RPMI7951 (cell line): ENCODE data around the gene ANKRD66. TPM values are rescaled to one million over a fixed set of nuclear protein-coding genes. Genes with fewer than 3 reads are reported as not detected.
A peak's percentile ranks its signal among the peaks of the same experiment; 100 is the strongest.
"Not testable (repeated sequence)": the region's sequence is repeated elsewhere in the genome, so short reads cannot be mapped to it uniquely, and the experiment has no call there.

ENCODE experiments used
- DNase-seq: peaks from one replicate; pipeline ENCODE4 v3.0.0-alpha.2; 2012; ENCODE audit warnings: low read depth
- total RNA-seq: library from RNA; depleted of rRNA; stranded (reverse); fragments of >200 nt; shearing (Covaris generic); gene quantifications from 2 replicates; pipeline ENCODE4 v1.2.3, GENCODE V29; 2014

ANKRD66 gene
- total RNA-seq, 1 experiment from 2014 or later = not detected

DNA sequence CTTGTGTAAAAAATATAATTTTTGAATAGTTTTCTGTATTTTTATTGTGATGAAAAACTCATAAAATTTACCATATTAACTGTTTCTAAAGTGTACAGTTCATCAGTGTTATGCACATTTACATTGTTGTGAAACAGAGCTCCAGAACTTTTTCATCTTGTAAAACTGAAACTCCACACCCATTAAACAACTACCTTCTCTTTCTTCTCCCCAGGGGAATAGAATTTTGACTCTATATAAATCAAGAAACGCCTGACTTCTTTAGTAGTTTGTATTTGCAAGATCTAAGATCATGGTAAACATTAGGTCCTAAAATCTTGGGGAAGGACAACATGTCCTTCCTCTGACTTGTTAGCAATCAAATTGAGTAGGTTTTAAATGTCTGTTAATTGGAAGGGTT is 9.1 kb downstream of the ANKRD66 start:
- no peak for DNase-seq

DNA sequence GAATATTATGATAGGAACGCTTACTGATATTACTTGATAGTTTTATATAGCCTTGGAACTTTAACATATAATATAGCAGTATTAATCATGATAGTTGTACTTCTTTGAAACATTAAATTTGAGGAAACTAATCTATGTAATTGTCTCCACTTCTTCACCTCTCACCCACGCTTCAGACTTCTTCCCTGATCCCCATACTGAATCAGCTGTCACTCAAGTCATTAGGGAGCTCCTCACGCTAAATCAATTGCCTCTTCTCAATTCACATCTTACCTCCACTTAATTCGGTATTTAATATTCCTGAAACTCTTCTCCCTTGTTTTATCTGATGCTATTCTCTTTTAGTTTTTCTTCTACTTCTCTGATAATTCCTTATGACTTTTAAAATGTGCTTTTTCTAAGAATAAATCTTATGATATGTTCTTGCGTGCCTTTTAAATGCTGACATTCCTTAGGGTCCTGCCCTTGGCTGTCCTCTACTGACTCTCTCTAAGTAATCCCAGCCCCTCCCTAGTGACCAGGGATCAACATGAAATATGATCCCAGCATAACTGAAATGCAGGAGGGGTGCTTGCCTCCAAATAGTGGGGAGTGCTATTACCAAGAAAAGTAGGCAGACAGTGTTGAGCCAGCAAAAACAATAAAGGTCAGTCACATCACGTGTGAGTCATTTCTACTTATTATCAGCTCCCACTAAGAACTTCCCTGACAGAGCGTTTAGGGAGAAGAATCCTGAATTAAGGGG is 9.9 kb downstream of the ANKRD66 start:
- no peak for DNase-seq

DNA sequence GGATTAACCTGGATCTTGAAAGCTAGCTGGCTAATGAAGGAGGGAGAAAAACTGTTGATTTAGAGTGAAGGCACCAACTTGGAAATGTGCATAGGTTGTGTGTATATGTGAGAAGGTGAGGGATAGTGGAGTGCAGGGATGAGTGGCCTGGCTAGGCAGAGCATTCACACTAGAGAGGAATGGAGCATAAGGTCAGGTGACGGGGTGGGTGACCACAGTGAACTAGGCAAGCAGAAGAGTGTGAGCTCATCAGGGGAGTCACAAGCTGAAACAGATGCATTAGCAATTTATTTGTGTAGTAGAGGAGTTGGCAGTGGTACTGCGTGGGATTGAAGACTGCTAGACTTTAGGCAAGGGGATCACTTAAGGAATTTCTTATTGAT is 10.5 kb downstream of the ANKRD66 start:
- DNase-seq = no peak

DNA sequence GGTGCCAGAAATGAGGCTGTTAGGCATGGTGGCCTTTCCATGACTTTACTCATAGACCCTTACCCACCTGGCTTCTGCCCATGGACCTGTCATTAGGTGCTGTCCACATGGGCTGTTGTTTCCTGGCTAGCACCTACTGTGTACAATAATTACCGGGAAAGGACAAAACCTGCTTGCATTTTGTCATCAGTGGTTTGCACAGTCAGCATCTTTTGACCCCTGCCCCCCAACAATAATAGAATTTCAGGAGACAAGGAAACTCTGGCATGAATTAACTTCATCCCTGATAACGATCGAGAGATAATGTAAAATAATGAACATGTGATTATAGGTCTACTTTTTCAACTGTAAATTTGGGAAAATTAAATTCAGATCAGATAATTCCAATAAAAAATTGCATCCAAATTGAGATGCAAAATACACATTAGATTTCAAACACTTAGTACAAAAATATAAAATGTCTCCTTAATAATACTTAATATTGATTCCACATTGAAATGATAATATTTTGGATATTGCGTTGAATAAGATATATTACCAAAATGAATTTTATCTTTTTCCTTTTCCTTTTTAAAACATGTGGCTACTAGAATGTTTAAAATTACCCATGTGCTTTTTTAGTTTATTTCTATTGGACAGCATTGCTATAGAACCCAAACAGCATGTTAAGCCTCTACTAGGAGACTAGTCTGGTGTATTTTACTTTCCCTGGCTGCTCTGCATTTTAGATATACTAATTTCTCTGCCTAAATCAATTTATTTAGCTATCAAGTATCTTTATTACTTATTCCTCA is 12.4 kb downstream of the ANKRD66 start:
- DNase-seq = no peak

DNA sequence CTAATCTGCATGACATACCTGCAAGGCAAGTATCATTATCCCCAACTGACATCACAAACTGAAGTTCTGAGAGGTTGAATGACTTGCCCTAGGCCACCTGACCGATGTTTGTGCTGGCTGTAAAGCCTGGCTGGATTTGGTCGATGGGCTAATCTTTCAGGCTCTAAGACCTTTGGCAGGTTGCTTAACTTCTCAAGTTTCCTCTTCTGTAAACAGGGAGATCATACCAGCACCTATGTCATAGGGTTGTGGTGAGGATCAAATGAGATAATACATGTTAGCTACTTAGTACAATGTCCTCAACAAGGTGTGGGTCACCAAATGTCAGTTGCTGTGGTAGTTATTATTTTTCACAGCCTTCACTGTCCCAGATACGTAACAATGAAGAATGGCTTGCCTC is 14.2 kb downstream of the ANKRD66 start:
- DNase-seq = no peak

DNA sequence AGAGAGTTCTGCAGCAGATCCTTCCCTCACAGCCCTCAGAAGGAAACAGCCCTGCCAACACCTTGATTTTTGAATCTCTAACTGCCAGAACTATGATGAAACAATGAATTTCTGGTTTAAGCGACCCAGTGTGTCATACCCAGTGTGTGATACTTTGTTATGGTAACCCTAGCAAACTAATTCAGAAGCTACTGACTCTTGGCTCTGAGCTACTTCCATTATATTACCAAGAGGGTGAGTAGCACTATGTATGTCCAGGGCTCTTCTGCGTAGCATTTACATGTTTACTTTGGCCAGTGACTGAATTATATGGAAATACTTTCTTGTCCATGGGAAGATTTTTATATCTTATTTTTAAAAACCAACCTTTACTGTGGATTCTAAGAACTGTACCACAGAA is 16.7 kb downstream of the ANKRD66 start:
- DNase-seq = no peak

DNA sequence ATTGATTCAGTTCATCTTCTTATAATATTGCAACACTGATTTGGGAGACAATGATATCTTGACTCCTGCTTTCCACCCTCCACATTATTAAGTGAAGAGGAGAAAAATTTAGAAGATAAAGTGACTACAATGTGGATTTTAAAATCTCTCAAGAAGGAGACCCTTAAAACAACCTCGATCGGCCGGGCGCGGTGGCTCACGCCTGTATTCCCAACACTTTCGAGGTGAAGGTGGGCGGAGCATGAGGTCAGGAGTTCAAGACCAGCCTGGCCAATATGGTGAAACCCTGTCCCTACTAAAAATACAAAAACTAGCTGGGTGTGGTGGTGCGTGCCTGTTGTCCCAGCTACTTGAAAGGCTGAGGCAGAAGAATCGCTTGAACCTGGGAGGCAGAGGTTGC is 17.5 kb downstream of the ANKRD66 start:
- DNase-seq = not testable (repeated sequence)

DNA sequence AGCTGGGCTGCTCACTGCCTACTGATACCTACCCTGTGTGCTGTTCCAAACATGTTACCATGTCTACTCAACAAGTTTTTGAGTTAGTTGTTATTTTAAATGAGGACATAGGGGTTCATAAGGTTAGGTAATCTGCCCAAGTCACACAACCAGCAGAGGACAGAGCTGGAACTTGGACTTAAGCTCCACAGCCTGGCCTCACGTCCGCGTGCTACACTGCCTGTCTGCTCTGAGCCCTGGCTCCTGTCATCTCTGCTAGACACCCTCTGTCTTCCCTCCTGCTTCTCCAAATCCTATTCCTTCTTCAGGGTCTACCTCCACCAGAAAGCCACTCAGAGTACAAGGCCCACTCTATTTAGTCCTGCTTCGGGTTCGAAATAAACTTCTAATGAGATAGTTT is 18.2 kb downstream of the ANKRD66 start:
- DNase-seq = no peak

DNA sequence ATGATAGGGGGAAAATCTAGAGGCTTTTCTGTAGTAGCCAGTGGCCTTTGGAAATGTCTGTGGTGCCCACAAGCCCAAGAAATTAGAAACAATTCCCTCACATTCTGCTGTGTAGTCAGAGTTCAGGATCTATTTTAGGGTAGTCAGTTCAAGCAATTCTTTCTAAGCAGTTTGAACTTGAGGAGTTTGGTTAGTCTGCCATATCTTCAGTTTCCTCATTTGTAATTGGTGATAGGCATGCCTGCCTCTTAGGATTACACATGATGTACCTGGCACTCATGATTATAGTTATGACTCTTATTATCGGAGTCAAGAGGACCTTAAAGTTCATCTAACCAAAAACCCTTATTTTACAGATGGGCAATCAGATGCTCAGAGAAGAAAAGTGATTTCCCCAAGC is 25.3 kb downstream of the ANKRD66 start:
- DNase-seq = no peak

DNA sequence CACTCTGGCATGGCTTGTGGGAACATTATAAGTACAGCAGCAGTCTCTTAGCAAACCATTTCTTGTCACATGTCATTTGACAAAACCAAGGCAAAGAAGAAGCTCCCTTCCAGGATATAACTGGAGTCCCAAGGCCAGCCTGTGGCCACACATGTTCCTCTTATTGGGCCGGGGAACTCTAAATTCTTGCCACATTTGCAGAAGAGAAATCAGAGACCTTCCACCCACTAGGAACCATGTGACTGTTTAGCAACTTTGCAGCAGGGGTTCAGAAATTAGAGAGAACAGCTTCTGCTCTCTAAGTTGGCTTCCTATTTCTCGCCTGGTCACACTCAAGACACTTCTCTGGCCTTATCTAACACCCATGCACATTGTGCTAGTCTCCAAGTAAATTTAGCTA is 26.0 kb downstream of the ANKRD66 start:
- DNase-seq = no peak

DNA sequence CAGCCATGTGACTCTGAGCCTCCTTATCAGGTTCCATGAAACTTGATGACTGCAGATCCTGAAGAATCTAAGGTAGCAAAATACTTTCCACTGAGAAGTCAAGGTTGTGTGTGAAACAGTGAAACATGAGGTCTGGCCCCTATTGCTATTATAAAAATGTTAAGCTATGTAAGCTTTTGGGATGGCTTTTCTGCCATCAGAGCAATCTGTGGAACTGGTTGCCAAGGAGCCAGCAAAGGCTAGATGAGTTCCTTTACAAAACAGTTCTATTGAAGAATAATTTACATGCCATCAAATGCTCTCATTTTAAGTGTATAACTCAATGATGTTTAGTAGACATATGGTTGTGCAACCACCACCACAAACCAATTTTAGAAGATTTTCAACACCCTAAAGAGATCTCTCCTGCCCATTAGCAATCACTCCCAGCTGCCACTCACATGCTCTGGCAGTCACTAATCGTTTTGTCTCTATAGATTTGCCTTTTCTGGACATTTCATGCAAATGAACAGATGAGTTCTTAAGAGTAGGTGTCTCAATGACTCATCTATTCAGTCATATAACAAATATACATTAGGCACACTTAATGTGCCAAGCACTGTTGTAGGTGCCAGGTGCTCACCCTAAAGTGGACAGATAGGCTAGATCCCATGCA is 26.6 kb downstream of the ANKRD66 start:
- no peak for DNase-seq

DNA sequence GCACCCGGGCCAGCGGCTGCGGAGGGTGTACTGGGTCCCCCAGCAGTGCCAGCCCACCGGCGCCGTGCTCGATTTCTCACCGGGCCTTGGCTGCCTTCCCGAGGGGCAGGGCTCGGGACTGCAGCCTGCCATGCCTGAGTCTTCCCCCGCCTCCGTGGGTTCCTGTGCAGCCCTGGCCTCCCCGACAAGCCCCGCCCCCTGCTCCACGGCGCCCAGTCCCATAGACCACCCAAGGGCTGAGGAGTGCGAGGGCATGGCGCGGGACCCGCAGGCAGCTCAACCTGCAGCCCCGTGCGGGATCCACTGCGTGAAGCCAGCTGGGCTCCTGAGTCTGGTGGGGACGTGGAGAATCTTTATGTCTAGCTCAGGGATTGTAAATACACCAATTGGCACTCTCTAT is 28.0 kb downstream of the ANKRD66 start:
- not testable (repeated sequence) for DNase-seq

DNA sequence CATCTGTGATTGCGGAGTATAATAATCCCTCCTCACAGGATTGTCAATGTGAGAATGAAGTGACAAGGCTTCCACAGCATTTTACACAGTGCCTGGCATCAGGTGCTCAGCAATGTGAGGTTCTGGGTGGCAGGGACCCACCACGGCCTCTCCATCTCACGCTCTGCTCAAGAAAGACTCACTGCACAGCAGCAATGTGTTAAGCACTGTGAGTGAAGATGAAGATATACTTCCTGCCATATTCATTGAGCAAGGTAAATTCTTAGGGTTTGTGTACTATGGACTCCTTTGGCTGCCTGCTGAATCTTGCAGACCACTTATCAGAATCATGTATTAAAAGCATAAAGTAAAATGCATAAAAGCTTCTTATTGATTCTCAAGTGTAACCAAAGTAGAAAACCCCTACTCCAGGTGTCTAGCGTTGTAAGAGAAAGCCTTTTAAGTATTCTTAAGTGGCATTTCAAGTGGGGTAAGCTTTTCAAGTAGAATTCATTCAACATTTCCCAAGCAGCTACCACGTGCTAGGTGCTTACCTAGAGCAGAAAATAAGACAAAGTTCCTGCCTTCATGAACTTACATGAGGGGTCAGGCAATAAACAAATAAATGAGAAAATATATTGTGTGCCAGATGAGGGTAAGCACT is 29.5 kb downstream of the ANKRD66 start:
- no peak for DNase-seq

DNA sequence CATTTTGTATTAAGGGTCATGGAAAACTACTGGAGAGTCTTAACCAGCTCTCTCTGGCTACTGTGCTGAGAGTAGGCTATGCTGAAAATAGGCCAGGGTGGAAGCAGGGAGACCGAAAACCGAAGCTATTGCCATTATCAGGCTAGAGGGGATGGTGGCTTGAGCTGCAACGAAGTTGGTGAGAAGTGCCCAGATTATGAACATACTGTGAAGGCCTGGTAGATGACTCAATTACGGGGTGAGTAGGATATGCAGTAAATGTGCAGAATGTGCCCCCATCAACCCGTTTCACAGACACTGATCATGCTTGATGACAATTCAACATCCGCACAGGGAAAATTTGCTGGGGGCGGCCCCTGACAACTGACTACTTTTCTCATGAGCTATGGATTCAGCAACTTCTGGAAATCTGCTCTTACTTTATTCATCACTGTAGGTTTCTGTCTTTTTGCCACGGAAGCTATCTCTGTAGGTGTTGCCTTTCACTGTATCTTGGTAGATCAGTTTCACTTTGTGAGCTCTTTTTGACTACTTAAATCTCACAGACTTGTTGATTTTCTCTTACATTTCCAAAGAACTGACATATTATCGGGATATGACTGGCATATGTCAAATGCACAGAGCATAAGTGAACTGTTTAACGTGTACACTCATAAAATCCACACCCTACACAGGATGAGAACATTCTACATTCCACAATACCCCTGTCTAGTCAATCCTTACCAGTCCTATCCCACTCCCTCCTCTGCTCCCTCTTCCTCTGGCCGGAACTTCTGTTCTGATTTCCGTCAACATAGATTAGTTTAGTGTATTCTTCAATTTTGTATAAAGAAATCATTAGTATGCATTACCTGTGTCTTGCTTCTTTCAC is 31.0 kb downstream of the ANKRD66 start:
- DNase-seq = no peak

DNA sequence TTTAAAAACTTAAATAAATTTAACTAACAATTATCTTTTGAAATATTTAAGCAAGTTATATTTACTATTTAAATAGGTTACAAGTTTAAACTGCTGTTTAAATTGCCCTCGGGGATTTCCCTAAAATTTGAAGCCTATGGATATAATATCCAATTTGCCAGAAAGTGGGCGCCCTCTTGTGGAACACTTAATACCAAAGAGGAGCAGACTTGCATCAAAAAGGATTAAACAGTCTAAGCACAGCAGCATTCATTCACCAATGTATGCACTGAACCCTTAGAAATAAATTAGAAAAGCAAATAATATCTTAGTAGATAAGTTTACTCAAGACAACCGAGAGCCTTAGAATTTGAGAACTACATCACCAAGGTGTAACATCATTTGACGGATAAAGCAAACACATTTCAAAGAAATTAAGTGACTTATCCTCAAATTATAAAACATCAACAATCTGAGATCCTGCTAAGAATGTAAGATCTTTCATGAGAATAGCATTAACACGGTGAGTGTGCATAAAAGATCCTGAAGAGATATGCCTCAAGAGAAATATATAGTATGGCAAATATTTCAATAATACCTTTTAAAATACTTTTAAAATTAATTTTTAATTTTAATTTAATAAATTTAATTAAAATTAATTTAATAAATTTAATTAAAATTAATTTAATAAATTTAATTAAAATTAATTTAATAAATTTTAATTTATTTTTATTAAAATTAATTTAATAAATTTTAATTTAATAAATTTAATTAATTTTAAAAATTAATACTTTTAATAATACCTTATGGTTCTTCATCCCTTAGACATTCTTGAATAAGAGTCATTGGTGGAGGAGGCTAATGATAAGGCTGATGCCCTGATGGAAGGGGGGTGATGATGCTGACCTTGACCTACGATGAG is 35.0 kb downstream of the ANKRD66 start:
- peak; percentile 64 for DNase-seq

DNA sequence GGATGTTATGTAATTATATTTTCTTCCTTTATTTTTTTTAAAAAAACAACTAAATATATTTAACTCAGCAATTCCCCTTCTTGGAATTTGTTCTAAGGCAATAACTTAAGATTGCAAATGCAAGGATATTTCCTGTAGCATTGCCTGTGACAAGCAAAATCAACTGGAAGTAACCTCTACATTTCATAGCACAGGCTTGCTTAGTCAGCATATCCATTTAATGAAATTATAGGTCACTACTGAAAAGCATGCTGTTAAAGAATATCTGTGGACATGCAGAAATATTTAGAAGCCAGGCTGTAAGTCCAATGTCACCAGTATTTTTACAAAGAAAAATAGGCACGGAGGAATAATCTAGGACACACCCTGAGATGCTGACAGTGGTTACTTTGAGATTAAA is 37.8 kb downstream of the ANKRD66 start:
- no peak for DNase-seq

DNA sequence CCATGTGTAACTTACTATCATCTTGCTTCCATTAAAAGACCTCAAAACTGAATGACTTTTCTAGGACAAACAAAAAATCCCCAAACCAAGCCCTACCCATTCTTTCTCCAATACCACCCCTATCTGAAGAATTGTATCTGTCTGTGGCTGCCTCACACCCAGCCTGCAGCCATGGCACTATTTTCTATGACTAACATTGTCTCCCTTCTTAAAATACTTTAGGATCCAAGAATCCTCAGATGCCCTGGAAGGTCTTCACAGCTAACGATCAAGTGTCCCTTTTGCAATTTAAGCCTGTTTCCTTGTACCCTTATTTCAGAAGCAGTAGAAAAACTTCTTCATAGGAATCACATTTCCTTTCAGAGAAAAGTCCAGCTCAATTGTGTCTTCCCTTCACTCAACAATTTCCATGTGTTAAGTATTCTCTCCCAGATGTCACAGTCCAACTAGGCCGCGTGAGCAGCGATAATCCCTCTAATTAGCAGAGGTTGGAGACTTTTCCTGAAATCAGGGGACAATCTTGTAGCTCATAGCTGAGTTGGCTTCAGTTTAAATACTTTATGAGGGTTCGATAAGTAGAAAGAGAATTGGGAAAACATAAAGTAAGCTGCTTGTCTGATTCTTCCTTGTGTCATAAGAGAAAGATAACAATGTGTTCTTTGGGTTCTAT is 41.3 kb downstream of the ANKRD66 start:
- no peak for DNase-seq

DNA sequence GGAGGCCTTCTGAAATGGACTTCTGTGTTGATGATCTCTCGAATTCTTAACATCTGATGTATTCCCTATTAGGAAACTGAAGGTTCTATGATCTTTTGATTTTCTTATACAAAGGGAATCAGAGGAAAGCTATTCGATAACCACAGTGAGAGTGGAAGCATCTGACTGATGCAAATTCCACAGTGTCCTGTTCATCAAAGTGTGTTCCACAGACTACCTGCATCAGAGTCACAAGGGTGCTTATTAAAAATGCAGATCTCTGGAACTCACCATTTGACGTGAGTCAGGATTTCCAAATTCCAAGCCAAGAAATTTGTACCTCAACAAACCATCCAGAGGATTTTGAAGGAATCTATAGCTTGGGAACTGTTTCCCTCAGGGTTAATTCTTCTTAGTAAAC is 42.1 kb downstream of the ANKRD66 start:
- no peak for DNase-seq

DNA sequence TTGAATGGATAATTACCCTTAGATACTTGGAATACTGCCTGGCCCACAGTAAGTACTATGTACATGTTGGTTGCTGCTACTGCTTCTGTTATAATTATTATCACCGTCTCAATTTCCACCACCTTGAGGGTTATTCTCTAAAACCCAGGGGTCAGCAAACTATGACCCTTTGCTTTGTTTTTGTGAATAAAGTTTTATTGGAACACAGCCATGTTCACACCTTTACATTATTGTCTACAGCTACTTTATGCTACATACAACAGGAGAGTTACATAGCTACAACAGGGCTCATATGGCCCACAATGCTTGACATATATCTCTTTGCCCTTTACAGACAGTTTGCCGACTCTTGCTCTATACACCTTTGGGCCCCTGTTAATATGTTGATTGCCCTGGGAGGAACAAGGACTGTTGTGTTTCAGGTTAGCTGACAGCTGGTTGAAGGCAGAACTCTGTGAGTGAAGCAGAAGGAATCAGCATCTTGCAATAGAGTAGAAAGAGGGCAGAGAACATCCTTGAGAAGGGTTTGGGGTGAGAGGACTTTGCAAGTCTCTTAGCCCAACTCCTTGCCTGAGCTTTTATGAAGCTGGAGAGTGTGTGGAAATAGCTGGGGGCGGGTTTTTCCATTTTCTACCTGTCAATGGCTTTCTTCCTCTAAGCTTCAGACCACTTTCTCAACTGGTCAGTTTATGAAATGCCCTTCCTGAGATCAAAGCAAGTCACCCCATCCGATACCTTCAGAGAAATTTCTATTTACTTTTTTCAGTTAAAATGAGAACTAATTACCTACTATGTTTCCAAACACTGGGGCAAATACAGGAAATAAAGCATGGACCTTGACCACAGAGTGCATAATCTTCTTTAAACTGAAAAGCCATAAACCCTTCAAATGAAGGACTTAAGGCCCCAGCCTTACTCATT is 43.0 kb downstream of the ANKRD66 start:
- no peak for DNase-seq
